SK-N-SH (cell line): ENCODE measurements around the gene DNM2. TPM values are rescaled to one million over a fixed set of nuclear protein-coding genes. Genes with fewer than 3 reads are reported as not detected.

Source experiments
- CTCF ChIA-PET: fragments of 300-600, 350-600 bp; formaldehyde crosslinking; extraction: SDS; loops from one replicate; lab custom pipeline; 2021; lab: Yijun Ruan, JAX
- POLR2A ChIA-PET: fragments of 350-600 bp; sonication (Branson Sonifier 250); formaldehyde crosslinking; extraction: SDS; loops from one replicate; lab custom pipeline; 2020; ENCODE audit warnings: antibody characterized with exemption, inconsistent platforms; lab: Yijun Ruan, JAX
- DNase-seq: peaks from one replicate; pipeline ENCODE4 v3.0.0; 2012
- H2AFZ ChIP-seq: fragments of 200-600 bp; sonication (generic); 2 replicates; pipeline ENCODE4 v1.8.1; 2016; ENCODE audit warnings: antibody characterized with exemption, mild to moderate bottlenecking, low read depth
- H3F3A ChIP-seq: fragments of 200-600 bp; sonication (generic); replicated peaks from 2 replicates; pipeline ENCODE3; 2016; ENCODE audit warnings: antibody characterized with exemption, mild to moderate bottlenecking; ENCODE audit not compliant: insufficient read depth
- H3K27ac ChIP-seq, 2 experiments: fragments of 200-500 bp in 1 of 2; fragments of 200-600 bp in 1 of 2; sonication (Bioruptor generic) in 1 of 2; sonication (generic), shearing (Covaris generic) in 1 of 2; 2 replicates each; pipeline versions ENCODE4 v1.5.1 to v1.6.1; 2014 to 2016; ENCODE audit warnings: low read depth in 2 of 2, inconsistent platforms in 1 of 2, low read length in 1 of 2, mild to moderate bottlenecking in 1 of 2, mixed read lengths in 1 of 2
- H3K27me3 ChIP-seq: fragments of 200-600 bp; sonication (generic), shearing (Covaris generic); 2 replicates; pipeline ENCODE4 v1.6.1; 2016; ENCODE audit warnings: mixed run types; ENCODE audit not compliant: insufficient read depth
- H3K36me3 ChIP-seq, 2 experiments: fragments of 200-500 bp in 1 of 2; fragments of 200-600 bp in 1 of 2; sonication (Bioruptor generic) in 1 of 2; sonication (generic) in 1 of 2; replicated peaks in 1 of 2; 2 replicates each; pipeline versions ENCODE3 to v1.5.1; 2014 to 2016; ENCODE audit warnings: low read length in 1 of 2, mild to moderate bottlenecking in 1 of 2; ENCODE audit not compliant: insufficient read depth in 2 of 2, control insufficient read depth in 1 of 2
- H3K4me1 ChIP-seq, 2 experiments: fragments of 200-500 bp in 1 of 2; fragments of 200-600 bp in 1 of 2; sonication (Bioruptor generic) in 1 of 2; sonication (generic), shearing (Covaris generic) in 1 of 2; 2 replicates each; pipeline versions ENCODE4 v1.5.1 to v1.6.1; 2014 to 2016; ENCODE audit warnings: low read depth in 1 of 2, low read length in 1 of 2, mixed run types in 1 of 2; ENCODE audit not compliant: insufficient read depth in 2 of 2, control insufficient read depth in 1 of 2
- H3K4me2 ChIP-seq: fragments of 200-600 bp; sonication (generic), shearing (Covaris generic); 2 replicates; pipeline ENCODE4 v1.6.1; 2017; ENCODE audit warnings: mixed run types
- H3K4me3 ChIP-seq, 2 experiments: fragments of 200-500 bp in 1 of 2; fragments of 200-600 bp in 1 of 2; sonication (Bioruptor generic) in 1 of 2; sonication (generic), shearing (Covaris generic) in 1 of 2; 2 replicates each; pipeline versions ENCODE4 v1.5.1 to v1.8.1; 2014 to 2016; ENCODE audit warnings: low read depth in 2 of 2, inconsistent platforms in 1 of 2, low read length in 1 of 2, mild to moderate bottlenecking in 1 of 2, mixed read lengths in 1 of 2, moderate library complexity in 1 of 2
- H3K79me2 ChIP-seq: fragments of 200-600 bp; sonication (generic); 2 replicates; pipeline ENCODE4 v1.8.1; 2017; ENCODE audit warnings: mild to moderate bottlenecking; ENCODE audit not compliant: insufficient read depth
- H3K9ac ChIP-seq: fragments of 200-600 bp; sonication (generic); 2 replicates; pipeline ENCODE4 v1.6.1; 2017; ENCODE audit warnings: mixed run types
- H3K9me2 ChIP-seq: fragments of 200-600 bp; sonication (generic); 2 replicates; pipeline ENCODE4 v1.6.1; 2017; ENCODE audit warnings: mixed run types
- H3K9me3 ChIP-seq: fragments of 200-600 bp; sonication (generic); 2 replicates; pipeline ENCODE4 v1.6.1; 2017; ENCODE audit warnings: mixed run types, mild to moderate bottlenecking, moderate library complexity
- H4K20me1 ChIP-seq: fragments of 200-600 bp; sonication (generic); 2 replicates; pipeline ENCODE4 v1.6.1; 2017; ENCODE audit warnings: mild to moderate bottlenecking, mixed run types; ENCODE audit not compliant: insufficient read depth
- CTCF ChIP-seq: fragments of 200-600 bp; sonication (generic); IDR thresholded peaks from 2 replicates; pipeline ENCODE4 v1.6.1; 2017; ENCODE audit warnings: antibody characterized with exemption, mild to moderate bottlenecking, moderate library complexity
- ELF1 ChIP-seq: IDR thresholded peaks from 2 replicates; pipeline ENCODE4 v1.4.0; 2012
- EZH2phosphoT487 ChIP-seq: fragments of 200-600 bp; sonication (generic); IDR thresholded peaks from 2 replicates; pipeline ENCODE4 v1.6.1; 2017; ENCODE audit warnings: low read depth, mixed run types, mild to moderate bottlenecking, antibody characterized with exemption, moderate library complexity, borderline replicate concordance
- FOXM1 ChIP-seq: IDR thresholded peaks from 2 replicates; pipeline ENCODE4 v1.4.0; 2012; ENCODE audit warnings: low read depth, mild to moderate bottlenecking
- MAX ChIP-seq: IDR thresholded peaks from 2 replicates; pipeline ENCODE4 v1.4.0; 2012; ENCODE audit warnings: low read depth
- MXI1 ChIP-seq: IDR thresholded peaks from 2 replicates; pipeline ENCODE4 v1.6.1; 2012; ENCODE audit warnings: mild to moderate bottlenecking, low read depth, low read length, improper control_type of control experiment
- PBX3 ChIP-seq: IDR thresholded peaks from 2 replicates; pipeline ENCODE4; 2012
- POLR2AphosphoS5 ChIP-seq: IDR thresholded peaks from 2 replicates; pipeline ENCODE4 v1.6.1; 2012; ENCODE audit warnings: low read depth, low read length
- RFX5 ChIP-seq: IDR thresholded peaks from 2 replicates; pipeline ENCODE4 v1.6.1; 2012; ENCODE audit warnings: mild to moderate bottlenecking, improper control_type of control experiment, low read length
- SIN3A ChIP-seq: IDR thresholded peaks from 2 replicates; pipeline ENCODE4 v1.6.1; 2012; ENCODE audit warnings: low read depth, mild to moderate bottlenecking, low read length, moderate library complexity, borderline replicate concordance
- SMC3 ChIP-seq: IDR thresholded peaks from 2 replicates; pipeline ENCODE4 v1.6.1; 2012; ENCODE audit warnings: low read depth, low read length, improper control_type of control experiment
- TEAD4 ChIP-seq: IDR thresholded peaks from 2 replicates; pipeline ENCODE4 v1.4.0; 2012; ENCODE audit warnings: mild to moderate bottlenecking, borderline replicate concordance; ENCODE audit not compliant: insufficient read depth
- ZBTB33 ChIP-seq: IDR thresholded peaks from 2 replicates; pipeline ENCODE4 v1.4.0; 2012; ENCODE audit warnings: low read depth, borderline replicate concordance
- WGBS: methylation state at CpG from one replicate; pipeline ENCODE4 v1.1.6; 2017; ENCODE audit warnings: low lambda C conversion rate; 5-methylcytosine and 5-hydroxymethylcytosine counted together
- polyA plus RNA-seq, 3 experiments: library from polyadenylated mRNA; depleted of rRNA; stranded (reverse); fragments of >200 nt; gene quantifications; 2 replicates each; pipeline ENCODE4 v1.2.3, GENCODE V29; 2012

The DNM2 gene
- polyA plus RNA-seq, 1 of the 3 experiments (the other 2 are of a cell fraction) = 52.5 TPM

GRCh38 chr19:10835089-10835753 lies 117.3 kb downstream of the DNM2 start:
- no peaks in the 10 kb centered on the region for H3K9me2 ChIP-seq
- H3K4me1 ChIP-seq = peaks cover 0 to 13% of the 10 kb centered on the region in 2 experiments; a peak in 1 of 4 replicates
- CTCF ChIA-PET = interaction anchor here (1.0 to 11.1 kb wide), 13 partner anchors 9 to 135 kb away, joined by 3 to 146 read pairs (median 10); partner anchors contain the start of genes DNM2 and QTRT1
- DNase-seq = no peak
- H3K27me3 ChIP-seq = no peaks in the 10 kb centered on the region
- TF ChIP-seq SIN3A (no peak), ELF1 (no peak), SMC3 (no peak), CTCF (no peak), FOXM1 (no peak), RFX5 (0 out of 2 replicates have a peak, but pooled peaks have one; percentile 36), EZH2phosphoT487 (no peak), ZBTB33 (no peak), MXI1 (peak; percentile 53), POLR2AphosphoS5 (peak; percentile 20; the same call in 1 of the 2 replicates), PBX3 (no peak), TEAD4 (no peak), MAX (0 out of 2 replicates have a peak, but pooled peaks have one; percentile 25)
- WGBS = 23% methylated on average over 9 of the region's 32 CpGs
- peak overlapping the region; percentile 23 to 28; a peak in 2 of 4 replicates for H3K27ac ChIP-seq
- peak overlapping the region; percentile 73 to 75 for H3K4me3 ChIP-seq
- 0 out of 2 replicates have a peak, but pooled peaks cover 10% of the 10 kb centered on the region for H3K79me2 ChIP-seq
- no peaks in the 10 kb centered on the region for H4K20me1 ChIP-seq
- POLR2A ChIA-PET = interaction anchor here (0.6 to 2.4 kb wide), 14 partner anchors 13 to 221 kb away, joined by 3 to 13 read pairs (median 4); partner anchors contain the start of genes DNM2 and SMARCA4
- peak overlapping the region; percentile 60 for H3K9ac ChIP-seq
- H3K9me3 ChIP-seq = no peaks in the 10 kb centered on the region
- H3F3A ChIP-seq = peaks cover 10% of the 10 kb centered on the region
- H2AFZ ChIP-seq = peak overlapping the region; percentile 59; the same call in 1 of the 2 replicates
- H3K36me3 ChIP-seq = peaks cover 8 to 19% of the 10 kb centered on the region in 2 experiments
- H3K4me2 ChIP-seq = peak overlapping the region; percentile 85
